DMS153 (cell line): ENCODE results near the gene SORCS3.
"Not testable (repeated sequence)": the region's sequence is repeated elsewhere in the genome, so short reads cannot be mapped to it uniquely, and the experiment has no call there.

Experiments used
- DNase-seq: peaks from one replicate; lab custom pipeline; 2025; lab: John Stamatoyannopoulos, UW

Gene SORCS3

GRCh38 chr10:104690959-104691358, 49.9 kb downstream of the SORCS3 start:
- no peak for DNase-seq

GRCh38 chr10:104694074-104694473, 53.0 kb downstream of the SORCS3 start:
- no peak for DNase-seq

GRCh38 chr10:104703262-104703661, 62.2 kb downstream of the SORCS3 start:
- DNase-seq = not testable (repeated sequence)

GRCh38 chr10:104706886-104707285, 65.8 kb downstream of the SORCS3 start:
- no peak for DNase-seq

GRCh38 chr10:104707602-104708459, 66.7 kb downstream of the SORCS3 start:
- DNase-seq = peak; percentile 74

GRCh38 chr10:104711302-104711721, 70.2 kb downstream of the SORCS3 start:
- no peak for DNase-seq

GRCh38 chr10:104730593-104730992, 89.5 kb downstream of the SORCS3 start:
- DNase-seq = not testable (repeated sequence)

- no peak for DNase-seq
Observed at GRCh38 chr10:104731192-104731591, 90.1 kb downstream of the SORCS3 start.

- DNase-seq = no peak
Observed at GRCh38 chr10:104732222-104732621, 91.1 kb downstream of the SORCS3 start.

- no peak for DNase-seq
Observed at GRCh38 chr10:104734433-104734832, 93.3 kb downstream of the SORCS3 start.

- no peak for DNase-seq
Observed at GRCh38 chr10:104735036-104735756, 94.1 kb downstream of the SORCS3 start.

GRCh38 chr10:104735757-104736391, 94.8 kb downstream of the SORCS3 start:
- no peak for DNase-seq

- DNase-seq = no peak
Observed at GRCh38 chr10:104741127-104741526, 100.0 kb downstream of the SORCS3 start.

- DNase-seq = no peak
Observed at GRCh38 chr10:104744052-104744451, 103.0 kb downstream of the SORCS3 start.

GRCh38 chr10:104750291-104750690, 109.2 kb downstream of the SORCS3 start:
- DNase-seq = no peak

GRCh38 chr10:104762793-104763192, 121.7 kb downstream of the SORCS3 start:
- DNase-seq = no peak

- no peak for DNase-seq
Observed at GRCh38 chr10:104766341-104766740, 125.3 kb downstream of the SORCS3 start.

- no peak for DNase-seq
Observed at GRCh38 chr10:104767282-104767681, 126.2 kb downstream of the SORCS3 start.

- DNase-seq = no peak
Observed at GRCh38 chr10:104767745-104768144, 126.7 kb downstream of the SORCS3 start.

GRCh38 chr10:104773105-104773504, 132.0 kb downstream of the SORCS3 start:
- DNase-seq = no peak

GRCh38 chr10:104774234-104774633, 133.1 kb downstream of the SORCS3 start:
- no peak for DNase-seq

GRCh38 chr10:104777086-104777799, 136.2 kb downstream of the SORCS3 start:
- no peak for DNase-seq
